Gastroesophageal sphincter (tissue), 4 donors: ENCODE data around the gene ZNF326. TPM values are rescaled to one million over a fixed set of nuclear protein-coding genes. Genes with fewer than 3 reads are reported as not detected.

Experiments used
- ATAC-seq: fragments of 150-250 bp; one replicate; pipeline ENCODE4 v1.9.1; 2016; ENCODE audit warnings: mild to moderate bottlenecking, moderate library complexity
- H3K27ac ChIP-seq, 4 donors: fragments of 200-600 bp; sonication (generic) in 3 of 4; 1 replicate in 3 of 4; 2 replicates in 1 of 4; pipeline ENCODE4 v1.5.1; 2016 to 2019
- H3K27me3 ChIP-seq: fragments of 200-600 bp; sonication (generic); one replicate; pipeline ENCODE4 v1.5.1; 2019
- H3K36me3 ChIP-seq, 2 donors: fragments of 200-600 bp; sonication (generic); one replicate each; pipeline ENCODE4 v1.5.1; 2019; ENCODE audit warnings: control low read depth in 1 of 2
- H3K4me1 ChIP-seq, 3 donors: fragments of 200-600 bp; sonication (generic); 1 replicate in 2 of 3; 2 replicates in 1 of 3; pipeline ENCODE4 v1.5.1; 2016 to 2019; ENCODE audit warnings: control low read depth in 2 of 3
- H3K4me3 ChIP-seq, 2 donors: fragments of 200-600 bp; sonication (generic); one replicate each; pipeline ENCODE4 v1.5.1; 2019; ENCODE audit warnings: mild to moderate bottlenecking in 1 of 2, moderate library complexity in 1 of 2
- H3K9me3 ChIP-seq, 3 donors: fragments of 200-600 bp; sonication (generic); one replicate each; pipeline ENCODE4 v1.5.1; 2017 to 2019; ENCODE audit warnings: control low read depth in 2 of 3
- EP300 ChIP-seq: sonication (generic); formaldehyde crosslinking; IDR thresholded peaks from one replicate; pipeline ENCODE4 v1.6.1; 2017; ENCODE audit warnings: antibody characterized with exemption, mild to moderate bottlenecking
- POLR2A ChIP-seq, 2 donors: fragments of 450-650 bp; IDR thresholded peaks; one replicate each; pipeline ENCODE4 v1.6.1; 2017; ENCODE audit warnings: antibody characterized with exemption in 2 of 2, mild to moderate bottlenecking in 2 of 2, moderate library complexity in 1 of 2
- POLR2AphosphoS5 ChIP-seq: sonication (generic); formaldehyde crosslinking; IDR thresholded peaks from one replicate; pipeline ENCODE4 v1.6.1; 2017; ENCODE audit warnings: antibody characterized with exemption
- WGBS, 2 donors: methylation state at CpG; one replicate each; pipeline ENCODE4 v1.1.5; 2018; ENCODE audit warnings: low coverage in 1 of 2; 5-methylcytosine and 5-hydroxymethylcytosine counted together
- total RNA-seq, 4 donors: library from RNA; depleted of rRNA; stranded (reverse); fragments of >200 nt; gene quantifications; one replicate each; pipeline ENCODE4 v1.1.0, GENCODE V29; 2016
- TF ChIP-seq, protein P1 (sequence below), 4 experiments: fragments of 200-600 bp in 2 of 4; fragments of 450-650 bp in 2 of 4; sonication (generic) in 1 of 4; IDR thresholded peaks; one replicate each; pipeline ENCODE4 v1.5.1; 2017 to 2019; ENCODE audit warnings: antibody characterized with exemption in 4 of 4, mild to moderate bottlenecking in 2 of 4, moderate library complexity in 2 of 4

The ZNF326 gene
- total RNA-seq, 4 donors from 2014 or later, result 8.2 to 22.7 (median 14.1) TPM

DNA sequence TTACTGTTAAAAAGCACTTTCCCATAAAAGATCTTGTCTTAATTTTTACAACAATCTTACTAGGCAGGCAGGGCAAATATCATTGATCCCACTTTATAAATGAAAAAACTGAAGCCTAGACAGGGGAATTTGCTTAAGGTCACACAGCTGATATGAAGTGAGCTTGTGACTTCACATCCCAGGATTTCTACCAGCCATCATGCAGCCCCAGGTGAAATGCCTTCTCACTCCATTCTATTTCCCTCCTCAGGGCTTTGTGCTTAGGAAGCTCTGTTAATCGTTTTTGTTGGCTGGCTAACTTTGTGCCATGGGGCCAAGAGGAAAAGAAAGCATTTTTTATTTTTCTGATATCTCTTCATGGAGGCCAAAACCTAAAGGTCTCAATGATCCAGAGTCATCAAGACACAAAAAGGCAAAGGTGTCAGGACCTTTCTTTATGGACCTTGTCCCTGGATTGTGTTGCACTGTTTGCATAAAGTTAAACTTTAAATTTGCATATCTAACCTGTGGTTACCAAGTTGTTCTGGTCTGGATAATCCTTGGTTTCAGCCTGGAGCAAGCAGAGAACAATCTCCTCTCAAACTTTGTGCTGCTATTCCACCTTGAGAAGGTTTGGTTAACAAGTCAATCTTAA is 44.8 kb upstream of the ZNF326 start:
- no CpG with 5 or more reads among the region's 1 CpG for WGBS, 2 donors
- Histone ChIP-seq H3K36me3 (no peaks in the 10 kb centered on the region), H3K4me1 (no peaks in the 10 kb centered on the region), H3K4me3 (no peak overlapping the region), H3K27me3 (no peaks in the 10 kb centered on the region), H3K9me3 (no peaks in the 10 kb centered on the region), H3K27ac (no peak overlapping the region)
- TF ChIP-seq EP300, result no peak
- TF ChIP-seq, protein P1, sequence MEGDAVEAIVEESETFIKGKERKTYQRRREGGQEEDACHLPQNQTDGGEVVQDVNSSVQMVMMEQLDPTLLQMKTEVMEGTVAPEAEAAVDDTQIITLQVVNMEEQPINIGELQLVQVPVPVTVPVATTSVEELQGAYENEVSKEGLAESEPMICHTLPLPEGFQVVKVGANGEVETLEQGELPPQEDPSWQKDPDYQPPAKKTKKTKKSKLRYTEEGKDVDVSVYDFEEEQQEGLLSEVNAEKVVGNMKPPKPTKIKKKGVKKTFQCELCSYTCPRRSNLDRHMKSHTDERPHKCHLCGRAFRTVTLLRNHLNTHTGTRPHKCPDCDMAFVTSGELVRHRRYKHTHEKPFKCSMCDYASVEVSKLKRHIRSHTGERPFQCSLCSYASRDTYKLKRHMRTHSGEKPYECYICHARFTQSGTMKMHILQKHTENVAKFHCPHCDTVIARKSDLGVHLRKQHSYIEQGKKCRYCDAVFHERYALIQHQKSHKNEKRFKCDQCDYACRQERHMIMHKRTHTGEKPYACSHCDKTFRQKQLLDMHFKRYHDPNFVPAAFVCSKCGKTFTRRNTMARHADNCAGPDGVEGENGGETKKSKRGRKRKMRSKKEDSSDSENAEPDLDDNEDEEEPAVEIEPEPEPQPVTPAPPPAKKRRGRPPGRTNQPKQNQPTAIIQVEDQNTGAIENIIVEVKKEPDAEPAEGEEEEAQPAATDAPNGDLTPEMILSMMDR (IDR thresholded peaks at IDR 0.05), result no peak
- ATAC-seq, result no peak

DNA sequence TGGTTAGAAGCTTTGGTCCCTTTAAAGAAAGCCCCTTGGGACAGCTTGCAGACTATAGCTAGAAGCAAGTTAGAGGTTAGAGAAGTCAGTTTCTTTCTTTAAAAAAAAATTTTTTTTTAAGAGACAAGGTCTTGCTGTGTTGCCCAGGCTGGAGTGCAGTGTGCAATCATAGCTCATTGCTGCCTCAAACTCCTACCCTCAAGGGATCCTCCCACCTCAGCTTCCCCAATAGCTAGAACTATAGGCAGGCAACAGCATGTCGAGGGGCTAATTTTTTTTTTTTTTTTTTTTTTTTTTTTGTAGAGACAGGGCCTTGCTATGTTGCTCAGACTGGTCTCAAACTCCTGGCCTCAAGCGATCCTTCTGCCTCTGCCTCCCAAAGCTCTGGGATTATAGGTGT is 44.2 kb upstream of the ZNF326 start:
- 93 to 96% methylated on average over 2 of the region's 2 CpGs for WGBS, 2 donors
- Histone ChIP-seq H3K27ac (no peak overlapping the region), H3K9me3 (no peaks in the 10 kb centered on the region), H3K4me1 (no peaks in the 10 kb centered on the region), H3K27me3 (no peaks in the 10 kb centered on the region), H3K36me3 (no peaks in the 10 kb centered on the region), H3K4me3 (no peak overlapping the region)
- no peak for TF ChIP-seq POLR2AphosphoS5
- TF ChIP-seq EP300, result no peak
- no peak for ATAC-seq

DNA sequence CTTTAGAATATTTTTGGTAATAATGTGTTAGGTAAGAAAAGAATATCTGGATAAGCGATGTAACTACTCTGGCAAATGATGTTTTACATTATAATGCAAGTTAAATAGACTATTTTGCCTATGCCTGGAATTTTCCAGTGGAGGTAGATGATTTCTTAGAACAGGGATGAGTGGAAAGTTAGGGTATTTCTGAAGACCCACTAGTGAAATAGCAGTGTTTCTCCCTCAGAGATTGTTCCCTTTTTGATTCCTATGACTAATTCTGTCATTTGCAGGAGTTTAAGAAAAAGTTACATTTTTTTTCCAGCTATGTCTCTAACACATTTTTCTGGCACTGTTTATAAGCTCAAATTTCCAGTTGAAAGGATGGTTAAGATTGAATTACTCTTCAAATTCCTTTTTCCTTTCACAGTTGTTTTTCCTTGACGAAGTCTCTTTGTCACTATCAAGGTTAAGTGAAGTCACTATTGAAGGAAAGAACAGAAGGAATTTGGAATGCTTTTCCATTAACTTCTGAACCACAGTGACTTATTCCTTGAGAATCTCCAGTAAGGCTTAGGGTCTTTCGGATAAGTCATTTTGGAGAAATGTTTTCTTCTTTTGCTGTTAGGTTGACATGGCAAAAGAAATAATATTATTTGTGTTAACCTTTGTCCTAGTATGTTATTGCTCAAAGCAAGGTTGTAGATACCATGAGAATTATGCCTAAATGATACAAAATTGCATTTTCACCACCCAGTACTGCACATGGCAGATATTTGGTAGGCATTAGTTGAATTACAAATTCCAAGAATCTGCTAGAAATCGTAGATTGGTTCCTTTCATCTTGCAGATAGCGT is 42.9 kb upstream of the ZNF326 start:
- Histone ChIP-seq H3K4me3 (no peak overlapping the region), H3K27ac (no peak overlapping the region), H3K9me3 (no peaks in the 10 kb centered on the region), H3K4me1 (no peaks in the 10 kb centered on the region), H3K36me3 (no peaks in the 10 kb centered on the region), H3K27me3 (no peaks in the 10 kb centered on the region)
- no peak for ATAC-seq
- TF ChIP-seq EP300 (no peak), POLR2AphosphoS5 (no peak), POLR2A (IDR thresholded peaks at IDR 0.05) (no peak)
- TF ChIP-seq, protein P1 (IDR thresholded peaks at IDR 0.05), result no peak
- whole genome bisulfite sequencing, 2 donors, result 82 to 94% methylated on average over 4 to 5 of the region's 5 CpGs

DNA sequence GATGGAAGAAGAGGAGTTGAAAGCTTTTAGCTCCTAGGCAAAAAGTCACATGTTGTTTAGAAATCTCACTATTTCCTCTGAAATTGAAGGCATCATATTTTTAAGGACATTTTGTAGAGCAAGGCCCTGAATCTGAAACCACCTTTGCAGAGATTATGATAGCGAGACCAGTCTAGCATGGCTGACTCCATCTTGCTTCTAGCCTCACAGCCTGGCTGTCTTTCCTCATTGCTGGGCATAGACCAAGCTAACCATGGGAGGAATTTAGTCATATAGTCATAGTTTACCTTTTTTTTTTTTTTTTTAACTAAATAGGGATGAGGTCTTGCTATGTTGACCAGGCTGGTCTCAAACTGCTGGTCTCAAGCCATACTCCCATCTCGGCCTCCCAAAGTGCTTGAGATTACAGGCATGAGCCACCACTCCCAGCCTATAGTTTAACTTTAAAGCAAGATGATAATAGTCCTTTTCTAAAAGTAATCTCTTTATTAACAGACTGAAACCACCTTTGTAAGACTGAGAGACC is 42.2 kb upstream of the ZNF326 start:
- Histone ChIP-seq H3K27ac (no peak overlapping the region), H3K9me3 (no peaks in the 10 kb centered on the region), H3K4me3 (no peak overlapping the region), H3K36me3 (no peaks in the 10 kb centered on the region), H3K27me3 (no peaks in the 10 kb centered on the region), H3K4me1 (no peaks in the 10 kb centered on the region)
- 100% methylated on average over 1 to 2 of the region's 2 CpGs for WGBS, 2 donors
- ATAC-seq, result no peak
- TF ChIP-seq EP300, result no peak
- no peak for TF ChIP-seq POLR2AphosphoS5

DNA sequence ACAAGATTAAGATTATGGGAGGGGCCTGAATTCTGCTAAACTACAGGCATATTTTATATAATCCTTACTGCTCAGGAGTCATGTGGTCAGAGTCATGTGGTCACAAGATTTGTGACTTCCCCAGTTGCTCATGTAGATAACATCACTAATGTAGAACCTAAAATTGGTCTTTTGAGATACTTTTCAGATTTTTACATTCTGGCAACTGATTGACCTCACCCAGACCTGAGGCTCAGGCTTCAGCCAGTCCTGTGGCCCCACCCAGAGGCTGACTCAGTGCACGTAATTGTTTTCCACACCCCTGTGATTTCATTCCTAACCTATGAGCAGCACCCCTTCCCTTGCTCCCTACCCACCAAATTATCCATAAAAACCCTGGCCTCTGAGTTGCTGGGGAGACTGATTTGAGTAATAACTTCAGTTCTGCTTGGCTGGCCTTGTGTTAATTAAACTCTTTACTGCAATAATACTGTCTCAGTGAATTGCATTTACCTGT is 41.7 kb upstream of the ZNF326 start:
- H3K36me3 ChIP-seq, result no peaks in the 10 kb centered on the region
- no peak for ATAC-seq
- no peak overlapping the region for H3K27ac ChIP-seq
- 63 to 70% methylated on average over 1 of the region's 1 CpG for WGBS, 2 donors
- no peak for TF ChIP-seq POLR2A (IDR thresholded peaks at IDR 0.05)
- no peak for TF ChIP-seq EP300
- no peaks in the 10 kb centered on the region for H3K4me1 ChIP-seq
- no peak overlapping the region for H3K4me3 ChIP-seq
- no peaks in the 10 kb centered on the region for H3K27me3 ChIP-seq
- H3K9me3 ChIP-seq, result no peaks in the 10 kb centered on the region

DNA sequence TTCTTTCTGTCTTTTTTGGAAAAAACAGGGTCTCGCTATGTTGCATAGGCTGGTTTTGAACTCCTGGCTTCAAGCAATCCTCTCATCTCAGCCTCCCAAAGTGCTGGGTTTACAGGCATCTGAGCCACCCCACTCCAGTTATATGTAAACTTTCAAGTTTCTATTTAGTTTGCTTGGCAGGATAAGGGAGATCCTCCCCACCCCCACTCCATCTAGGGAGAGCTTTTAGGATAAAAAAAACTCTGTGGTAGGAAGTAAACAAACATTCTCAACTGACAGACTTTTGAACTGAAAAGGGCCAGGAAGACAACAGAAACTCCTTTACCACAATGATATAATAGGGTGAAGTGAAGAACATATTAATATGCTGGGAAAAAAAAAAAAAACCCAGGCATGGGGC is 41.0 kb upstream of the ZNF326 start:
- Histone ChIP-seq H3K27me3 (no peaks in the 10 kb centered on the region), H3K9me3 (no peaks in the 10 kb centered on the region), H3K27ac (no peak overlapping the region), H3K4me3 (no peak overlapping the region), H3K4me1 (no peaks in the 10 kb centered on the region), H3K36me3 (no peaks in the 10 kb centered on the region)
- TF ChIP-seq POLR2A (IDR thresholded peaks at IDR 0.05), result no peak
- no peak for ATAC-seq
- 100% methylated on average over 1 of the region's 1 CpG for WGBS, 2 donors
